Peyer's patch (tissue), 4 donors: ENCODE results near the gene ZNF503.

Experiments
- CTCF ChIP-seq, 6 experiments: fragments of 450-650 bp in 4 of 6; fragments of 200-600 bp in 2 of 6; sonication (generic) in 1 of 6; IDR thresholded peaks; one replicate each; pipeline ENCODE4 v1.5.1; 2017 to 2019; ENCODE audit warnings: antibody characterized with exemption in 6 of 6, mild to moderate bottlenecking in 3 of 6, moderate library complexity in 1 of 6
- POLR2A ChIP-seq, 2 donors: fragments of 450-650 bp; IDR thresholded peaks; one replicate each; pipeline ENCODE4 v1.5.1; 2017; ENCODE audit warnings: antibody characterized with exemption in 2 of 2, mild to moderate bottlenecking in 2 of 2, moderate library complexity in 2 of 2

- TF ChIP-seq POLR2A (IDR thresholded peaks at IDR 0.05) (no peak), CTCF (IDR thresholded peaks at IDR 0.05) (no peak)
These were observed 44.9 kb upstream of the ZNF503 start for GRCh38 chr10:75446508-75446907.
